ENCODE results near the gene ZDHHC8.

ZDHHC8 gene

GRCh38 chr22:20181194-20181883 is 49.7 kb downstream of the ZDHHC8 start:
- no peak for DNase-seq

GRCh38 chr22:20181884-20182236 is 50.3 kb downstream of the ZDHHC8 start:
- no peak for DNase-seq

- no peak for DNase-seq
Measured at GRCh38 chr22:20182365-20182764, 50.8 kb downstream of the ZDHHC8 start.

- no peak for DNase-seq
Measured at GRCh38 chr22:20183101-20183500, 51.5 kb downstream of the ZDHHC8 start.

GRCh38 chr22:20183823-20184222 is 52.2 kb downstream of the ZDHHC8 start:
- DNase-seq = no peak

- no peak for DNase-seq
Measured at GRCh38 chr22:20184501-20185165, 53.0 kb downstream of the ZDHHC8 start.

- no peak for DNase-seq
Measured at GRCh38 chr22:20185750-20186149, 54.1 kb downstream of the ZDHHC8 start.

GRCh38 chr22:20186183-20186870 is 54.7 kb downstream of the ZDHHC8 start:
- no peak for DNase-seq

- no peak for DNase-seq
Measured at GRCh38 chr22:20186871-20187546, 55.4 kb downstream of the ZDHHC8 start.

GRCh38 chr22:20187777-20188566 is 56.4 kb downstream of the ZDHHC8 start:
- no peak for DNase-seq

- DNase-seq = no peak
Measured at GRCh38 chr22:20188567-20188877, 56.9 kb downstream of the ZDHHC8 start.

- DNase-seq = no peak
Measured at GRCh38 chr22:20191000-20191515, 59.5 kb downstream of the ZDHHC8 start.

GRCh38 chr22:20191803-20192202 is 60.2 kb downstream of the ZDHHC8 start:
- no peak for DNase-seq

GRCh38 chr22:20192293-20192971 is 60.8 kb downstream of the ZDHHC8 start:
- no peak for DNase-seq

- DNase-seq = no peak
Measured at GRCh38 chr22:20192972-20193760, 61.6 kb downstream of the ZDHHC8 start.

GRCh38 chr22:20193761-20194494 is 62.3 kb downstream of the ZDHHC8 start:
- DNase-seq = no peak

- DNase-seq = no peak
Measured at GRCh38 chr22:20194681-20195593, 63.3 kb downstream of the ZDHHC8 start.

- DNase-seq = no peak
Measured at GRCh38 chr22:20196094-20196842, 64.7 kb downstream of the ZDHHC8 start.
